GM23338 (cell line): ENCODE results near the gene HCN1.

Experiments
- CTCF ChIP-seq, 2 experiments: fragments of 200-600 bp in 1 of 2; sonication (generic) in 1 of 2; conservative IDR thresholded peaks; 2 replicates each; pipeline versions ENCODE4 v1.5.1 to v1.6.1; 2016 to 2017; ENCODE audit warnings: antibody characterized with exemption in 2 of 2, low read depth in 2 of 2, mild to moderate bottlenecking in 2 of 2, moderate library complexity in 1 of 2
- POLR2AphosphoS5 ChIP-seq: IDR thresholded peaks from 2 replicates; pipeline ENCODE4 v1.6.1; 2016; ENCODE audit warnings: antibody characterized with exemption, low read depth

DNA sequence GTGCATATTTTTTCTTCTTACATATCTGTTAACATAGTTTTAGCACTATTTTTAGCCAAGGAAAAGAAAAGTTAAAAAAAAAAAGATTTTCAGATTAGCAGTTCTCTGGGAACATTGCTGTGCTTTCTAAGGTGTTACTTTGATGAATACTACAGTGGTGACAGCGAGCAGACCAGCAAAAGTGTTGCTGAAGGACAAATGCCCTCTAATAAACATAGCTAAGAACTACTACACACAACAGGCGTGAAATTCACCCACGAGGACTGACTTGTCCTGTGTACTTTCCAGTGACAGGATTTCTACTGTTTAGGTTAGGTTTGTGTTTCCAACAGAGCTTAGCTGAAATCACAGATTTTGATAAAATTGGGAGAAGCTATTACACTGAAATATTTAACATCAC lies 153.8 kb downstream of the HCN1 start:
- TF ChIP-seq CTCF (conservative IDR thresholded peaks at IDR 0.05; ENCODE audit: low read depth in 2 of 2) (no peak), POLR2AphosphoS5 (no peak)
